ENCODE data around the gene HNRNPAB. TPM values are rescaled to one million over a fixed set of nuclear protein-coding genes. Genes with fewer than 3 reads are reported as not detected.
A peak's percentile ranks its signal among the peaks of the same experiment; 100 is the strongest.

The HNRNPAB gene
- total and polyA plus RNA-seq, 2 donors (not counting 3 experiments of a cell fraction or from before 2014, with no cell fraction given), result 207 to 309 TPM

DNA sequence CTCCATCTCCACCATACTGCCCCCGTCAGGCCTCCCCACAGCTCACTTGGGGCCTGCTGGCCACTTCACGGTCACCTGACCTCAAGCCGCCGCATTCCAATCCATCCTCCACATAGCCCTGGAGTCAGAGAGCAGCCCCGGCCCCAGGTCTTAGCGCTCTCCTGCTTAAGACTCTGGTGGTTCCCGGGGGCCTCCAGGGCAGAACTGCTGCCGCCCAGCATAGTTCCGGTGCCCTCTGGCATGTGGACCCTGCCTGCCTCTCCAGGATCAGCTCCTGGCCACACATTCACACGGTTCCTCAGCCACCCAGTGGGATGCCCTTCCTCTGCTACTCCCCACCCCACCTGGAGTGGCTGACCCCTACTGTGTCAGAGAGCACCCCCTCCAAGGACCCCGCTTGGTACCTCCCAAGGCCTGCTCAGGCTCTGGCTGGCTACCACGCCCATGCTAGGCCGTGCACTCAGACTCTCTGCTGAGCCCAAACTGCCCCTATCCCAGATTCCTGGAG is 19.5 kb downstream of the HNRNPAB start:
- Histone ChIP-seq H3K4me3 (replicated peaks in 1 of 3; ENCODE audit: insufficient read depth in 1 of 3, low read depth in 1 of 3, low read length in 3 of 3) (no peak overlapping the region), H3K79me2 (ENCODE audit: control insufficient read depth, insufficient read depth, low read length) (peaks cover 4% of the 10 kb centered on the region), H3K9me3 (replicated peaks; ENCODE audit: control insufficient read depth, insufficient read depth, low read length) (no peaks in the 10 kb centered on the region), H3K27me3 (ENCODE audit: control insufficient read depth in 2 of 2, insufficient read depth in 2 of 2, low read length in 2 of 2) (no peaks in the 10 kb centered on the region), H3K36me3 (ENCODE audit: control insufficient read depth in 2 of 2, extremely low read depth in 1 of 2, insufficient read depth in 2 of 2, low read length in 2 of 2) (peaks cover 8 to 16% of the 10 kb centered on the region in 2 experiments), H3K9ac (replicated peaks; ENCODE audit: extremely low read depth, insufficient read depth, low read length) (no peak overlapping the region), H3K4me2 (ENCODE audit: insufficient read depth, low read length) (no peak overlapping the region), H3K27ac (ENCODE audit: insufficient read depth, low read depth, low read length) (no peak overlapping the region), H3K9me1 (replicated peaks; ENCODE audit: control insufficient read depth, extremely low read depth, insufficient read depth, low read length) (no peaks in the 10 kb centered on the region), H2AFZ (ENCODE audit: low read depth, low read length) (no peak overlapping the region), H3K4me1 (ENCODE audit: control insufficient read depth, extremely low read depth, insufficient read depth, low read length) (no peaks in the 10 kb centered on the region), H4K20me1 (replicated peaks; ENCODE audit: control insufficient read depth, extremely low read depth, insufficient read depth, low read length) (no peaks in the 10 kb centered on the region)
- FAIRE-seq (no peak), DNase-seq (ENCODE audit: low read depth, low spot score) (no peak)
- intact Hi-C loops (cut with micrococcal nuclease) (no loop called here), dilution Hi-C loops (cut with MboI; ENCODE audit: extremely low pct_ligation_motif_present, low sequenced_read_pairs) (no loop called here)
- ChIA-PET POLR2A (no interaction called here), CTCF (no interaction called here)
- TF ChIP-seq, protein P1, sequence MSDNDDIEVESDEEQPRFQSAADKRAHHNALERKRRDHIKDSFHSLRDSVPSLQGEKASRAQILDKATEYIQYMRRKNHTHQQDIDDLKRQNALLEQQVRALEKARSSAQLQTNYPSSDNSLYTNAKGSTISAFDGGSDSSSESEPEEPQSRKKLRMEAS (IDR thresholded peaks at IDR 0.05; ENCODE audit: insufficient read depth, insufficient read length), result no peak
- TF ChIP-seq POLR2AphosphoS5 (IDR thresholded peaks at IDR 0.05; ENCODE audit: insufficient read depth, low read depth, low read length), result peak; percentile 22
- no TSS peak for BruUV-seq (replicated peaks)

DNA sequence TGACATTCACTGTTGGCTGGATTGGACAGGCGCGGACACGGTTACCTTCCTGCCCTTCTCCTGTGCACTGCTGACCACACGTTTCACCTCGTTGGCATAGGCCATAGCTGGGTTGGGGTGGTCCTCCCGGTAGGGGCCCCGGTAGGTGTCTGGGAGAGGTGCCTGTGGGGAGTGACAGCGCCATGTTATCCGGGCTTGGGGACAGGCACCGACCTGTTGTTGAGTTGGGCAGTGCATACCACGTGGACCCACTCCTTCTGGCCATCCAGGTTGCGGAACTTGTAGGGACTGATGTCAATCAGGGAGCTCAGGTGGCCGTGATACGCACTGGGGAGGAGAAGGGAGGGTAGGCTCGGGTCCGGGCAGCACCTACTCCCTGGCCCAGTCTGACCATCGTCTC is 20.1 kb downstream of the HNRNPAB start:
- Histone ChIP-seq H3K36me3 (ENCODE audit: control insufficient read depth in 2 of 2, extremely low read depth in 1 of 2, insufficient read depth in 2 of 2, low read length in 2 of 2) (peaks cover 8 to 18% of the 10 kb centered on the region in 2 experiments), H3K9ac (replicated peaks; ENCODE audit: extremely low read depth, insufficient read depth, low read length) (no peak overlapping the region), H3K9me3 (replicated peaks; ENCODE audit: control insufficient read depth, insufficient read depth, low read length) (no peaks in the 10 kb centered on the region), H4K20me1 (replicated peaks; ENCODE audit: control insufficient read depth, extremely low read depth, insufficient read depth, low read length) (no peaks in the 10 kb centered on the region), H3K79me2 (ENCODE audit: control insufficient read depth, insufficient read depth, low read length) (peaks cover 6% of the 10 kb centered on the region), H3K9me1 (replicated peaks; ENCODE audit: control insufficient read depth, extremely low read depth, insufficient read depth, low read length) (no peaks in the 10 kb centered on the region), H2AFZ (ENCODE audit: low read depth, low read length) (no peak overlapping the region), H3K4me3 (replicated peaks in 1 of 3; ENCODE audit: insufficient read depth in 1 of 3, low read depth in 1 of 3, low read length in 3 of 3) (no peak overlapping the region), H3K27ac (ENCODE audit: insufficient read depth, low read depth, low read length) (no peak overlapping the region), H3K27me3 (ENCODE audit: control insufficient read depth in 2 of 2, insufficient read depth in 2 of 2, low read length in 2 of 2) (no peaks in the 10 kb centered on the region), H3K4me2 (ENCODE audit: insufficient read depth, low read length) (no peak overlapping the region), H3K4me1 (ENCODE audit: control insufficient read depth, extremely low read depth, insufficient read depth, low read length) (no peaks in the 10 kb centered on the region)
- POLR2A ChIA-PET, result no interaction called here
- BruUV-seq (replicated peaks), result no TSS peak
- DNase-seq (ENCODE audit: low read depth, low spot score) (no peak), FAIRE-seq (no peak)
- dilution Hi-C loops (cut with MboI; ENCODE audit: extremely low pct_ligation_motif_present, low sequenced_read_pairs), result no loop called here
- TF ChIP-seq, protein P1 (IDR thresholded peaks at IDR 0.05; ENCODE audit: insufficient read depth, insufficient read length), result no peak
- TF ChIP-seq MYC (IDR thresholded peaks at IDR 0.05; ENCODE audit: low read depth, low read length) (no peak), JUN (IDR thresholded peaks at IDR 0.05; ENCODE audit: borderline replicate concordance, insufficient read depth, insufficient read length, low read depth) (no peak), POLR2AphosphoS5 (IDR thresholded peaks at IDR 0.05; ENCODE audit: insufficient read depth, low read depth, low read length) (no peak), POLR2A (IDR thresholded peaks at IDR 0.05; ENCODE audit: low read depth, low read length) (no peak), EZH2 (IDR thresholded peaks at IDR 0.05; ENCODE audit: borderline replicate concordance, low read depth, low read length, severe bottlenecking) (no peak), GATA2 (IDR thresholded peaks at IDR 0.05; ENCODE audit: insufficient read depth, insufficient read length, low read depth, low read length) (no peak), FOS (IDR thresholded peaks at IDR 0.05; ENCODE audit: borderline replicate concordance, insufficient read depth, low read length) (no peak)
- TF ChIP-seq, protein P2, sequence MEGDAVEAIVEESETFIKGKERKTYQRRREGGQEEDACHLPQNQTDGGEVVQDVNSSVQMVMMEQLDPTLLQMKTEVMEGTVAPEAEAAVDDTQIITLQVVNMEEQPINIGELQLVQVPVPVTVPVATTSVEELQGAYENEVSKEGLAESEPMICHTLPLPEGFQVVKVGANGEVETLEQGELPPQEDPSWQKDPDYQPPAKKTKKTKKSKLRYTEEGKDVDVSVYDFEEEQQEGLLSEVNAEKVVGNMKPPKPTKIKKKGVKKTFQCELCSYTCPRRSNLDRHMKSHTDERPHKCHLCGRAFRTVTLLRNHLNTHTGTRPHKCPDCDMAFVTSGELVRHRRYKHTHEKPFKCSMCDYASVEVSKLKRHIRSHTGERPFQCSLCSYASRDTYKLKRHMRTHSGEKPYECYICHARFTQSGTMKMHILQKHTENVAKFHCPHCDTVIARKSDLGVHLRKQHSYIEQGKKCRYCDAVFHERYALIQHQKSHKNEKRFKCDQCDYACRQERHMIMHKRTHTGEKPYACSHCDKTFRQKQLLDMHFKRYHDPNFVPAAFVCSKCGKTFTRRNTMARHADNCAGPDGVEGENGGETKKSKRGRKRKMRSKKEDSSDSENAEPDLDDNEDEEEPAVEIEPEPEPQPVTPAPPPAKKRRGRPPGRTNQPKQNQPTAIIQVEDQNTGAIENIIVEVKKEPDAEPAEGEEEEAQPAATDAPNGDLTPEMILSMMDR (IDR thresholded peaks at IDR 0.05; ENCODE audit: extremely low read depth in 1 of 2, insufficient read depth in 1 of 2, low read depth in 1 of 2, low read length in 2 of 2), result no peak
- CTCF ChIA-PET, result interaction anchor here (1.8 kb wide), 1 partner anchor 11 kb away, joined by 4 read pairs; no protein-coding TSS in a partner anchor
- intact Hi-C loops (cut with micrococcal nuclease), result no loop called here
